GM19351 (cell line): ENCODE measurements around the gene CDKN2B-AS1.

ENCODE experiments used
- ATAC-seq: cut with Tn5 transposase; IDR thresholded peaks from one replicate; pipeline ENCODE4 v1.9.1; 2021; ENCODE audit warnings: mild to moderate bottlenecking, moderate library complexity; ENCODE audit not compliant: unreplicated experiment

CDKN2B-AS1 gene

DNA sequence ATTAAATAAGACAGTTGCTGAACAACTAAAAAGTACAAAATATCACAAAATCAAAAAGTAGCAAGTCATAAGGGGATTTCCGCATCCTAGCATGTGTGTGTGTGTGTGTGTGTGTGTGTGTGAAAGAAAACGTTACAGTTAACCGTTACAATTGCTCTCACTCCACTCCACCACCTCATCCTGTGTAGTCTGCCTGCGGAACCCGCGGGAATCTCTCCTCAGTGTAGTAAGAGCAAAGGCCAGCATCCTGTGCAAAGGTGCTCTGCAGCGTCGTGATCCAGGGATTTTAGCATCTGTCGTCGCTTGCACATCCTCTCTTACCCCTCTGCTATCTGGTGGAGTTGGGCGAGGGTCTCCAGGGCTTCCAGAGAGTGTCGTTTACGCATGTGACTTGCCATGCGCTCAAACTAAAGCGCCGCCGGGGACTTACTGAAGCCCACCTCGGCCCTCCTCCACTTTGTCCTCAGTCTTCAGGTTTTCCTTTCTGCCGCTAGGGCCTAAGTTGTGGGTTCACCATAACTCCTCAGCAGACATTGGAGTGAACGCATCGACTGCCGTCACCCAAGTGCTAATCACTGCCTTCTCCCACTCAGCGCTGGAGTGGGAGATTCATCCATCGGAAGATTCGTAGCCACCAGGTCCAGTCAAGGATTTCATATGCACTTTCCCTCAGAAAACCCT lies 10.6 kb downstream of the CDKN2B-AS1 start:
- ATAC-seq, result no peak

DNA sequence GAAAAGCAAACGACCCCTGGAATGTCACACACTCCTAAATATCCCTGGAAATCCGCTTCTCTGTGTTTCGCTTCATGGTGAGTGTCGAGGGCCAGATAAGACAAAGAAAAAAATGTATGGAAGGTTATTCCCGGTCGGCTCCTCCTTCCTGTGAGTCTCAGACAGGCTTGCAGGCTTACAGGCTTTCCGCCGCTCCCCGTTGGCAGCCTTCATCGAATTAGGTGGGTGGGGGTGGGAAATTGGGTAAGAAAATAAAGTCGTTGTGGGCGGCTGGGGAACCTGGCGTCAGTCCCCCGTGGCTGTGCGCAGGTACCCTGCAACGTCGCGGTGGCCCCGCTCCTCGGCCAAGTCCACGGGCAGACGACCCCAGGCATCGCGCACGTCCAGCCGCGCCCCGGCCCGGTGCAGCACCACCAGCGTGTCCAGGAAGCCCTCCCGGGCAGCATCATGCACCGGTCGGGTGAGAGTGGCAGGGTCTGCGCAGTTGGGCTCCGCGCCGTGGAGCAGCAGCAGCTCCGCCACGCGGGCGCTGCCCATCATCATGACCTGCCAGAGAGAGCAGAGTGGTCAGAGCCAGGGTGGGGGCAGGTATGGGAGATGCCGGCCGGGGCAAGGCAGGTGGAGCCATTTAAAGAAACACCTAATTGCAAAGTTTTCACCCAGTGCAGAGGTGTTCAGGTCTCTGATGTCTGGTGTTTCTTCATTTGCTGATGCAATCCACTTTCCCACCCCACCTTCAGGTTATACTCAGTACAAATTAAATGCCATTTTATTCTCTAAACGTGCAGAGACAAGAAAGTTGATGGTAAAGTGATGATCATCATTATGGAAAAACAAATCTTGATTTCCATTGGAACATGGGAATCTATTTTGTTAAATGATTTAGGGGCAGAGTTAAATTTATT lies 11.4 kb downstream of the CDKN2B-AS1 start:
- no peak for ATAC-seq

DNA sequence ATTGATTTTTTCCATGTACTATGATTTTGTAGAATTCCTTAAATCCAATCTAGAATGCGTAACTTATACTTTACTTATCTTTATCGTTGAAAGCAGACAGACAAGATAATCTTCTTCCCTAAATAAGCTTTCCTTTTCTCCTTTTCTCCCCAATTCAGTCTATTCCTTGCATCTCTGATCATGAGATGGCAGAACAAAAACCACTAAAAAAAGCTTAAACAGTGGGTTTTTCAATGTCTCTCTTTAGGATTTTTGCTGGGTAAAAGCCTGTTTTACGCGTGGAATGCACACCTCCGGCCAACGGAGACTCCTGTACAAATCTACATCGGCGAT lies 13.8 kb downstream of the CDKN2B-AS1 start:
- ATAC-seq, result no peak

DNA sequence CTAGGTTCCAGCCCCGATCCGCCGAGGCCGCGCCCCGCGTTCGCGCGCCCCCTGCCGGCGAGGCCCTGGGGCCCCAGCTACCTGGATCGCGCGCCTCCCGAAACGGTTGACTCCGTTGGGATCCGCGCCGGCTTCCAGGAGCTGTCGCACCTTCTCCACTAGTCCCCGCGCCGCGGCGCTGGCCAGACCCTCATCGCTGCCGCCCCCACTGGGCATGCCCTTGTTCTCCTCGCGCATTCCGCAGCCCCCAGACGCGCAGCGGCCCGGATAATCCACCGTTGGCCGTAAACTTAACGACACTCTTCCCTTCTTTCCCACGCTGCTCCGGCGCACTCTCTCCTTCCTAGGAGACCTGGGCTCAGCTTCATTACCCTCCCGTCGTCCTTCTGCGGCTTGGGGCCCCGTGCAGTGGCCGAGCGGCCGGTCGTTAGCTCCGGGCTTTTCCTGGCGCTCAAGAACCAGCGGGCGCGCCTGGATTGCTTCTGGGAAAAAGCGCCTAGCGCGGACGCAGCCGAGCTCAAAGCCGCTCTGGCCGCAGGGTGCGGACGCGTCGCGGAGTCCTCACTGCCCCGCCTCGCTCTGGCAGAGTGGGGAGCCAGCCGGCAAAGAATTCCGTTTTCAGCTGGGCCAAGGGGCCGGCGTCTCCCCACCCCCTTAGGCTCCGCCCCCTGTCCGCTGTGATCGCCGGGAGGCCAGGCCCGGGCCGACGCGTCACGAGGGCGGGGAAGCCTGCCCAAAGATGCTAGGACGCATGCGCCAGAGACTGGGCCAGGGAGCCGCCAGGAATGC lies 14.3 kb downstream of the CDKN2B-AS1 start, which contains the start of gene CDKN2B:
CDKN2B (minus strand) TSS at position 589 of the 789 bp plus-strand sequence; CDS start at position 237, 352 bp downstream.
- ATAC-seq, result peak; percentile 92

DNA sequence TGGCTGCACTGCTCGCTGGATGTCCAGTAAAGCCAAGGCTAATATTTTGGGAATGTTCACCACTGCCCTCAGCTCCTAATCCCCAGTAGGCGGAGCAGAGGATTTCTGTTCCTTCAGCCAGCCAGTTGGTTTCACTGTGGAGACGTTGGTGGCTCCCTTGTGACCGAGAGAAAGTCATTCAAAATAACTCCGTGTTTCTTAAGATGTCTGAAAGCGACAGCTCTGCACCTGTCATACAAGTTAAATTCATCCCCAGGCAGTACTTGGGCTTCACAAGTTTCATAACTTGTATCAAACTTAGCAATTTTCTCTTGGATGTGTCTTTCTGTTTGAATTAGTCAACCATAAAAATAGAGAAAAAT lies 14.9 kb downstream of the CDKN2B-AS1 start:
- peak; percentile 48 for ATAC-seq

DNA sequence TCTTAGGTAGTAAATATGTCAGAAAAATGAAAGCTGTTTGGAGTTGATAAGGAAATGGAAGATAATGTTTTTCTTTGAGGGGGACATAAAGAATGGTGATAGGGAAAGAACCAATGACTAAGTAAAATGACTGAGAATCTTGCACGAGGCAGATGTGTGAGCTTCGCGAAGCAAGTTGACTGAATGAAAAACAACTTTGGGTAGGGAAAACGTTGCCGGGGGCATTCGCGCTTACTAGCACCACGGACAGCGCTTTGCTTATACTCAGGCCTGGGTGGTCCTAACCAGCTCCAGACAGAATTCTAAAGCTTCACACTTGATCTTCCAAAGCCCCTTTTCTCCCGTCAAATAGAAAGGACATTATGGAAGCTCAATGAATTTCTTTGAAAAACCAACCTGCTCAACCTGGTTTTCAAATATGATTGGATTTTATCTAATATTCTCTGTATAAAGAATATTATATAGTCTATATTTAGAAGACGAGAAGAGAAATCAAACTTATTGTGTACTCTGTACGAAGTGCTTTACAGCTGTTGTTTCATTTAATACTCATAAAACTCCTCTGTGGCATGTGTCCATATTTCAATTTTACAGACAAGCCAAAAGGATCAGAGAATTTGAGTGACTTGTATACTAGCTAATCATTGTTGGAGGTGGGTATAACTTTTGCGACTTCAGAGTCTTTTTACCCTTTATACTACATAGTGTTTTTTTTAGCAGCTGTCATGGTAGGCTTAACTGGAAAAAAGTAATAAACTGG lies 16.5 kb downstream of the CDKN2B-AS1 start:
- no peak for ATAC-seq

DNA sequence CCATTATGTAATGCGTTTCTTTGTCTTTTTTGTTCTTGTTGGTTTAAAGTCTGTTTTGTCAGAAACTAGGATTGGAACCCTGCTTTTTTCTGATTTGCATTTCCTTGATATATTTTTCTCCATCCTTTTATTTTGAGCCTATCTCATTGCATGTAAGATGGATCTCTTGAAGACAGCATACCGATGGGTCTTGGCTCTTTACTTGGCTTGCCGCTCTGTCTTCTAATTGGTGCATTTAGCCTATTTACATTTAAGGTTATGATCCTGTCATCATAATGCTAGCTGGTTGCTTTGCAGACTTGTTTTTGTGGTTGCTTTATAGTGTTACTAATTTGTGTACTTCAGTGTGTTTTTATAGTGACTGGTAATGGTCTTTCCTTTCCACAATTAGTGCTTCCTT lies 27.8 kb downstream of the CDKN2B-AS1 start:
- ATAC-seq, result no peak

DNA sequence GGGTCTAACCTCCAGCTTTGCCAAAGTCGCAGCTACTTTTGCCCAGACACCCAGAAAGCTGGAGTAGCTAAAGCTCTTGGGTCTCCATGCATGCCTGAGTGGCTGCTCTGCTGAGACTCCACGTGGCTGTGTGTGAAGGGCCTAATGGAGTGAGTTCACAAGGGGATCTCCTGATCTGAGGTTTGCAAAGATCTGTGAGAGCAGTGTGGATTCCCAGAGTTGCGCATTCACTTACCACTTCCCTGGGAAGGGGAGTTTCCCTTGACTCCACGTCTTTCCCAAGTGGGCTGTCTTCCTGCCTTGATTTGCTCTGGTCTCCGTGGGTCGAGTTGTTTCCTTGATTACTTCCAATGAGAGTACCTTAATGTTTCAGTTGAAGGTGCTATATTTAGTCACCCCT lies 32.1 kb downstream of the CDKN2B-AS1 start:
- ATAC-seq, result no peak

DNA sequence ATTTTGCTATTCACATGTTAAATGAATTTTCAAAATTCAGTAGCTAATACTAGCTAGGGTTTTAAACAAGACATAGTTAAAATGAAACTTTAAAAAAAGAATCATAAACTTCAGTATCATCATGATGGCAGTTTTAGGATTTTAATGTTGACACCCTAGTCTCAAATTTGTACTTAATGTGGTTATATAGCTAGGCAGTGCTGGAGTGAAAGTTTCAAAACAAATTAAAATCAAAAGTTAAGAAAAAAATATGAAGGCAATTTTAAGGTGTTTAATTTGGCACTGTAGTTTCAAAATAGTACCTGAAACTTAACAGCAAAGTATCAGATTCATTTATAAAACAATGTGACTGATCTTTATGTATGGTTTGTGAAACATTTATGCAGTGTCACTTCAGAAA lies 33.8 kb downstream of the CDKN2B-AS1 start:
- no peak for ATAC-seq

DNA sequence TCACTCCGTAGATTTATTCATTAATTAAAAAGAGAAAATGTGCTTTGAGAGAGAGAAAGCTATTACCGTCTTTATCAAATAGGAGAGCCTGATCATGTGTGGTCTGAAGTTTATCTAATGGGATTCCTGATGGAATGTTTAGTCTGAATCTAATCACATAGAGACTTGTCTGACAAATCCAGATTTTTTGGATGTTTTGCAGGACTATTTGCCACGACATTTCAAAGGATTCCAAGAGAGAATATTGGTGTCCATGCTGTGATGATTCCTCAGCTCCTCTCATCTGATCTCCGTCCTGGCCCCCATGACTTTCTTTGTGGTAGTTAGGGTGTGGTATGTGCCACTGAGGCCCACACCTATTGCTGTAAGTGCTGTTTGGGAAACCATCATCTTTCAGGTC lies 34.6 kb downstream of the CDKN2B-AS1 start:
- no peak for ATAC-seq

DNA sequence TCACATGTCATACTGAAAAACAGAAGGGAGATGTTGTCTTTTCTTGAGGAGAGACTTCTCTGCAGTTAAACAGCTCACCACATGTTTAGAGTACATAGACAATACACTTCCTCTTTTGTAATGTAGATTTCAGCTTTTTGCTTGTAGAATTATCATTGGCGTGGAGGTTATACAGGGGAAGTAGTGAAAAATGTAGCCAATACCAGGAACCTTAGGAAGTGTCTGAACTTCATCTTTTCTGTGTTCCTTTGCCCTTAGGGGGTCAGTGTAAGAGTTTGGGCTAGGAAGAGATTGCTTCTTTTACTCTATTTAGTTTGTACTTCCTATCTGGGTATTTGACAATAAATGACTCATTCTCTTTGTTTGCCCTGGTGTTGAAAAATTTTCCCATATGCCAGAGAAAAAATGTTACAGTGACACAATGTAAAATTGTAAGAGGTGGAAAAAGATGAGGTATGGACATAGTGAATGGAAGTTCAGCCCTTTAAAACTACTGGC lies 35.6 kb downstream of the CDKN2B-AS1 start:
- peak; percentile 96 for ATAC-seq

DNA sequence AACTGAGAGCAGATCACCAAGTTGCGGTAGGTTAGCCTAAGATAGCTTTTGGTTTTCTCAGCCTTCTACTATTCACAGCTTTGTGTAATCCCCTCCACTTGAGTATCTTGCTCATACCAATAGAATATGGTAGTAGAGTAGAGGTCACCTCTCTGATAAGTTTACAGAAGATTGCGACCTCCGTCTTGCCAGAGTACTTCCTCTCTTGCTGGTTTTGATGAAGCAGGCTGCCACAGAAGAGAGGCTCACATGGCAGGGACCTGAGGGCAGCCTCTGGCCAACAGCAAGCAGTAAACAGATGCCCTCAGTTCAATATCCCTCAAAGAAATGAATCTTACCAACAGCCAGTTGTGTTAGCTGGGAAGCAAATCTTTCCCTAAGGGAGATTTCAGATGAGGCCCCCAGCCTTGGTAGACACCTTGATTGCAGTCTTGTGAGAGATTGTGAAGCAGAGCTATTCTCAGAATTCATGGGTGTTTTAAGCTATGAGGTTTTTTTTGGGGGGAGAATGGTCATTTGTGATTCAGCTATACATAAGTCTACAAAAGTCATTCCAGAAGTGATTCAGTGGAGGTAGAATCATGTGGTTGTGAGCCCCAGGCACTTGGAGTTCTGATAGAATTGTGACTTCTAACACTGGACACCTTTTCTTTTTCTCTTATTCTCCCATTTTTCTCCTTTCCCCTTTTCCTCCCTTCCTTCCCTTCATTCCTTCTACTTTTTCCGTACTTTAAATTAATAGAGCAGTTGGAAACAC lies 37.2 kb downstream of the CDKN2B-AS1 start:
- no peak for ATAC-seq

DNA sequence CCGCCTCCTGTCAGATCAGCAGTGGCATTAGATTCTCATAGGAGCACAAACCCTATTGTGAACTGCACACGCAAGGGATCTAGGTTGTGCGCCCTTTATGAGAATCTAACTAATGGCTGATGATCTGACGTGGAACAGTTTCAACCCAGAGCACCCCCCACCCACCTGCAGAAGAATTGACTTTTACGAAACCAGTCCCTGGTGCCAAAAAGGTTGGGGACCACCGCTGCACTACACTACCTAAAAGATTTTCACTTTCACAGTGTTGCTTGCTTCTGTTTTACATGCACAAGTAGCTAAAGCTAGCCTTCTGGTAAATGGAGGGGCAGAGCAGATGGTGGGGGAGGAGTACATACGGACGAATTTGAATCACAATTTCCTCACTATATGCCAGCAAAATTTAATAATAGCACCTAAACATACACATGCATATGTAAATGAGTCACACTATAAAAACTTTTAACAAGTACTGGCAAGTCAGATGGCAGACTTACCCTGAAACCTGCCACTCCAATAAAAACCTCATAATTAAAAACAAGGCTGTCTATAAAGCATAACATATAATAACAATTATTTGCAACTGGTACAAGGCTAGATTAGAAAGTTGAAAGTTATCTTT lies 38.5 kb downstream of the CDKN2B-AS1 start:
- ATAC-seq, result no peak

DNA sequence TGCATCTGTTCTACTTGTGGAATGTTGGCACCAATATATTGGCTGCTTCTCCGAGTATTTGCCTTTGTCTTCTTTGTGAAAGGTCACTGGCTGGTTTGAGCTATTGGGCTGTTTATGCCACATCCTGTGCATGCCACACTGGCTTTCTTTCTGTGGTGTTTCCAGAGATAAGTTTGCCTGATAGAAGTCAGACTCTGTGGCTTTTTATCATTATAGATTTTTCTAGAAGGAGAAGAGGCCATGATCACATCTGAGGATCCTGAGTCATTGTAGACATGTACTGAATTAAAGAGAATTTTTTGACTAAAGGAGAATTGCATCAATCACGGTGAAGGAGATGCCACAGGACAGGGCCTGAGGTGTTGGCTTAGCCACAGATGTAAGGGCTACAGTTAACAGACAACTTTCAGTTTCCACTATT lies 41.0 kb downstream of the CDKN2B-AS1 start:
- no peak for ATAC-seq

DNA sequence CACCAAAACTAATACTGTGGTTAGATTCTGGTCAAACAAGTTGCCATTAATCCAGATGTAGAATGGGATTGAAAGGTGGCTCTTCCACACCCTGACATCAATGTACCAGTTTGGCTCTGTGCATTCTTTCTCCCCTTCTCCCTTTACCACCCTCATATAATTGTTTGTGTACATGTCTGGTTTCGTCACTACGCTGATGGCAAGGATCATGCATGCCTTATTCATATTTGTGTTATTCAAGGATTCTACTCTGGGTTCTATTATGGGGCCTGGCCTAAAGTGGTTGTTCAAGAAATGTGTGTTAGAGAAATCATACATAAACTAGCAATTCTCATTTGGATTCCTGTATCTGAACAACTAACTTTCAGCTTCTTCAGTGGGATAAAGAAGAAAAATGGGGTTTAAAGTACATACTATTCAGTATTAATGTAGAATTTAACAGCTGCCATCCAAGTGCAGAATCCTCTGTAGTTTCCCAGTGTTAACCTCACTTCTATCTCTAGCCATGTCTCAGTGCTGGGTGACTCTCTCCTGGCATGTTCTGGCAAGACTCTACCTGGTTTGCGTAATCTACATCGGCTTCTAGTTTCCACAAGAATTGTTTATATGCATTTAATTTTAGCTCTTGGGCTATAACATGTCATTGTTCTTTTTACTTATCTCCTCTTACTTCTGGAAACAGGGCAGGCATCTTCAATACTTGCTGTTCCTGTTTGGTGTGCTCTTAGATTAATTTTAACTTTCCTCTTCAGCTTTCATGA lies 42.5 kb downstream of the CDKN2B-AS1 start:
- ATAC-seq, result no peak

DNA sequence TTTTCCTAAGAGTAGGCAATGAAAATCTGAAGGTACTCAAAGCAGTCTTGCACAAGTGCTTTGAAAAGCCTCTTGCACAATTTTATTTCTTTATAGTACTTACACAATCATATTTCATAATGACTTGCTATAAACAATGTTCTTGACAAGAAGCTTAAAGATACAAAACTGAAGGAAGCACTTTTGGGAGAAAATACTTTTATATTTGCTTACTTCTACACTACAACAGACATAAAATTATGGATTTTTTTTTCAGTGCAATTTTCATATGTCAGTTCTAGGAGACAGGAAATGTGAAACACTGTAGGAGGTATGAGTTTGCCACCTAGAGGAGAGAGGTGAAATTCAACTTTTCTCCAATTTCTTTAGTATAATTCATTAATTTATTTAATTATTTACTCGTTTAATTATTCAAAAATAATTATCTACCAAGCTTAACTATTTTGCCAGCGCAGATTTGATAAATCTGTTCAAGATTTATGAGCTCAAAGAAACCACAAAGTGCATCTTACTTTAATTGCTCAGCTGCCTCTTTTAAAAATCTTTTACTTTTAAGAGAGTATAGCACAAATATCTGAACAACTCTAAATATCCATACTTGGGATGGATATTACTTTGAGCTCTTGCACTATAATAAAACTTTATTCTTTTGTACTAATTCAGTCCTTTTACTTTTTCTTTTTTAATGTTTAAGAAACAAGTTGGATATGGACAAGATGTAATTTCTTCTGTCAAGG lies 43.5 kb downstream of the CDKN2B-AS1 start:
- peak; percentile 70 for ATAC-seq

DNA sequence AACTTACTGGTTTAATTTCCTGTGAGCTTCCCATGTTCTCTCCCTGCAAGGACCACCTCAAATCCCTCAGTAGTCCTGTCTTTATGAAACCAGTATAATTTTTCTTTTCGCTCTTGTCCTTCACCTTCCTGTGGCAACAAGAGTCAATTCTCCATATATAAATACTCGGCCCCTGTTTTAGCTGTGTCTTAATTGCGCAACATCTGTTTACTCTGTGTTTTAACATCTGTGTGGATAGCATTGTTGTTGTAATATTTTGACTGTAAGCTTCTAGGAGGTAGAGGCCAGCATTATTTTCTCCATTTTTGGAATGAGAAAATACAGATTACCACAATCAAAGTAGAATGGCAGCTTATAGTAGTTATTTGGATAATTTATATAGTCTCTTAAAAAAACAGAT lies 44.7 kb downstream of the CDKN2B-AS1 start:
- no peak for ATAC-seq

DNA sequence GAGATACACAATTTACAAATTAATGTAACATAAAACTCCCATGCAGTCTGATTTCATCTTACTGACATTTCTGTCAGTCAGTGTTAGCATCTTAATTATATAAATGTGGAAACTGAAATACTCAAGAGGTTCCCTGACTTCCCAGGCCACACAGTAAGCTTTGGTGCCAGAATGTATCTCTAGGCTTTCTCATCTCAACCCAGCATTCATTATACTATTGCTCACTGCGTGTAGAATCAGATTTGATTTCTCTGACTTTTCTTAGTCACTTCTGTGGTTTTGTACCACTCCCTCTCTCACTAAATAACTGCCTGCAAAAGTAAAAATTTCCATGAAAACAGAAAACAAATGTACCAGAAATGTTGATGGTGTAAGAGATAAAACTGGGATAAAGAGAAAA lies 46.2 kb downstream of the CDKN2B-AS1 start:
- ATAC-seq, result no peak
